Mesenchymal stem cell (in vitro differentiated cells and primary cell): ENCODE data around the gene GSN.

Experiments used
- DNase-seq: peaks from one replicate; pipeline ENCODE4 v3.0.0-alpha.2; 2013
- H2AFZ ChIP-seq: one replicate; pipeline ENCODE4 v1.6.1; 2013; ENCODE audit warnings: low read depth, mild to moderate bottlenecking, control low read depth, inconsistent platforms, low read length, moderate library complexity
- H2AK5ac ChIP-seq: 2 replicates; pipeline ENCODE4 v1.6.1; 2013; ENCODE audit warnings: low read length, moderate library complexity, mild to moderate bottlenecking, inconsistent platforms; ENCODE audit not compliant: severe bottlenecking
- H2BK120ac ChIP-seq: one replicate; pipeline ENCODE4 v1.6.1; 2013; ENCODE audit warnings: low read depth, mild to moderate bottlenecking, inconsistent platforms, low read length, moderate library complexity
- H2BK12ac ChIP-seq, 2 experiments: one replicate each; pipeline ENCODE4 v1.6.1; 2013; ENCODE audit warnings: inconsistent platforms in 2 of 2, low read length in 2 of 2, mild to moderate bottlenecking in 2 of 2, moderate library complexity in 2 of 2, control low read depth in 1 of 2
- H2BK15ac ChIP-seq: one replicate; pipeline ENCODE4 v1.6.1; 2013; ENCODE audit warnings: mild to moderate bottlenecking, low read depth, inconsistent platforms; ENCODE audit not compliant: poor library complexity, severe bottlenecking
- H2BK5ac ChIP-seq: 2 replicates; pipeline ENCODE4 v1.6.1; 2013; ENCODE audit warnings: low read depth, mild to moderate bottlenecking, low read length, control low read depth, inconsistent platforms; ENCODE audit not compliant: poor library complexity, severe bottlenecking
- H3K14ac ChIP-seq, 2 experiments: one replicate each; pipeline ENCODE4 v1.6.1; 2013; ENCODE audit warnings: inconsistent platforms in 2 of 2, low read length in 2 of 2, control low read depth in 1 of 2, mild to moderate bottlenecking in 1 of 2, moderate library complexity in 1 of 2
- H3K18ac ChIP-seq, 2 experiments: one replicate each; pipeline ENCODE4 v1.6.1; 2013; ENCODE audit warnings: inconsistent platforms in 2 of 2, low read length in 2 of 2, control low read depth in 1 of 2, low read depth in 1 of 2, mild to moderate bottlenecking in 1 of 2
- H3K23ac ChIP-seq, 2 experiments: one replicate each; pipeline ENCODE4 v1.6.1; 2013; ENCODE audit warnings: inconsistent platforms in 2 of 2, low read length in 2 of 2, mild to moderate bottlenecking in 2 of 2, moderate library complexity in 2 of 2, control low read depth in 1 of 2
- H3K27ac ChIP-seq: 2 replicates; pipeline ENCODE4 v1.5.1; 2013; ENCODE audit warnings: mild to moderate bottlenecking, moderate library complexity, low read length, control low read depth, inconsistent platforms; ENCODE audit not compliant: poor library complexity, severe bottlenecking
- H3K27me3 ChIP-seq, 2 experiments: 2 replicates each; pipeline versions ENCODE4 v1.6.1 to v1.7.0; 2013; ENCODE audit warnings: low read length in 2 of 2, mild to moderate bottlenecking in 2 of 2, moderate library complexity in 2 of 2, control low read depth in 1 of 2, inconsistent platforms in 1 of 2; ENCODE audit not compliant: control insufficient read depth in 1 of 2, insufficient read depth in 1 of 2
- H3K36me3 ChIP-seq, 2 experiments: 2 replicates each; pipeline versions ENCODE4 v1.6.1 to v1.7.0; 2013; ENCODE audit warnings: low read length in 2 of 2, control low read depth in 1 of 2, inconsistent platforms in 1 of 2, low read depth in 1 of 2, mild to moderate bottlenecking in 1 of 2; ENCODE audit not compliant: insufficient read depth in 2 of 2, control insufficient read depth in 1 of 2
- H3K4ac ChIP-seq, 2 experiments: one replicate each; pipeline ENCODE4 v1.6.1; 2013; ENCODE audit warnings: inconsistent platforms in 2 of 2, low read length in 2 of 2, mild to moderate bottlenecking in 2 of 2, moderate library complexity in 2 of 2, control low read depth in 1 of 2, low read depth in 1 of 2
- H3K4me1 ChIP-seq: 2 replicates; pipeline ENCODE4 v1.6.1; 2013; ENCODE audit warnings: low read depth, low read length, control low read depth; ENCODE audit not compliant: control insufficient read depth, insufficient read depth
- H3K4me2 ChIP-seq: 2 replicates; pipeline ENCODE4 v1.6.1; 2013; ENCODE audit warnings: low read length, mild to moderate bottlenecking, inconsistent platforms; ENCODE audit not compliant: poor library complexity, severe bottlenecking
- H3K4me3 ChIP-seq, 2 experiments: 2 replicates each; pipeline versions ENCODE4 v1.5.1 to v1.7.0; 2013; ENCODE audit warnings: low read length in 2 of 2, mild to moderate bottlenecking in 2 of 2, control low read depth in 1 of 2, low read depth in 1 of 2; ENCODE audit not compliant: insufficient read depth in 1 of 2
- H3K79me1 ChIP-seq: replicated peaks from 2 replicates; pipeline ENCODE4 v1.6.1; 2013; ENCODE audit warnings: mild to moderate bottlenecking, control low read depth, low read length, inconsistent platforms; ENCODE audit not compliant: poor library complexity, severe bottlenecking
- H3K9ac ChIP-seq: 2 replicates; pipeline ENCODE4 v1.7.0; 2013; ENCODE audit warnings: mild to moderate bottlenecking, low read length, moderate library complexity
- H3K9me3 ChIP-seq: 2 replicates; pipeline ENCODE4 v1.7.0; 2013; ENCODE audit warnings: mild to moderate bottlenecking, low read length; ENCODE audit not compliant: control insufficient read depth
- H4K8ac ChIP-seq: one replicate; pipeline ENCODE4 v1.6.1; 2013; ENCODE audit warnings: inconsistent platforms, mild to moderate bottlenecking, low read length, moderate library complexity
- H4K91ac ChIP-seq: one replicate; pipeline ENCODE4 v1.6.1; 2013; ENCODE audit warnings: mild to moderate bottlenecking, low read length, inconsistent platforms
- WGBS: methylation state at CpG from one replicate; pipeline ENCODE4 v1.1.7; 2013; ENCODE audit warnings: mixed read lengths; 5-methylcytosine and 5-hydroxymethylcytosine counted together

GSN gene

DNA sequence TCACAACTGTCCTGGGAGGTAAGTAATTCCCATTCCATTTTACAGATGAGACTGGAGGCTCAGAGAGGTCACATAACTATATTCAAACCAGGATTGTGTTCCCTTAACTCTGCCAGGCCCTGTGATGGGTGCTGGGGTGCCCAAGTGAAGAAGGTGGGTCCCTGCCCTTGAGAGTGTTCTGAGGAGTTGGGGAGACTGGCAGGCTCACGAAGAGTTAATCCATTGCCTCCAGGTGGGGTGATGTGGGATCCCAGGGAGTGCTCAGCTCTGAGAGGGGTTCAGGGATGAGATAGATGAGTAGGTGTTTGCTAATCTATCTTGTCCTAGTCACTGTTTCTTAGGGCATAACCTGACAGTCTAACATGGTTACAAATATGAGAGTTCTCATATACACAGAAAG is 36.7 kb downstream of the GSN start:
- Histone ChIP-seq H3K36me3 (peaks cover 64 to 77% of the 10 kb centered on the region in 2 experiments), H2AK5ac (no peak overlapping the region), H3K4me1 (peaks cover 13% of the 10 kb centered on the region), H3K23ac (no peak overlapping the region), H3K27me3 (no peaks in the 10 kb centered on the region), H3K27ac (no peak overlapping the region), H2AFZ (no peak overlapping the region), H3K4ac (no peak overlapping the region), H2BK5ac (no peak overlapping the region), H3K18ac (no peak overlapping the region), H3K14ac (no peak overlapping the region), H3K9ac (peak overlapping the region; percentile 20), H2BK15ac (no peak overlapping the region), H3K79me1 (peaks cover 69% of the 10 kb centered on the region), H3K4me2 (no peak overlapping the region), H4K8ac (no peak overlapping the region), H3K4me3 (no peak overlapping the region), H2BK120ac (no peak overlapping the region), H3K9me3 (no peaks in the 10 kb centered on the region), H2BK12ac (no peak overlapping the region), H4K91ac (no peak overlapping the region)
- DNase-seq = no peak
- 92% methylated on average over 1 of the region's 1 CpG for WGBS

DNA sequence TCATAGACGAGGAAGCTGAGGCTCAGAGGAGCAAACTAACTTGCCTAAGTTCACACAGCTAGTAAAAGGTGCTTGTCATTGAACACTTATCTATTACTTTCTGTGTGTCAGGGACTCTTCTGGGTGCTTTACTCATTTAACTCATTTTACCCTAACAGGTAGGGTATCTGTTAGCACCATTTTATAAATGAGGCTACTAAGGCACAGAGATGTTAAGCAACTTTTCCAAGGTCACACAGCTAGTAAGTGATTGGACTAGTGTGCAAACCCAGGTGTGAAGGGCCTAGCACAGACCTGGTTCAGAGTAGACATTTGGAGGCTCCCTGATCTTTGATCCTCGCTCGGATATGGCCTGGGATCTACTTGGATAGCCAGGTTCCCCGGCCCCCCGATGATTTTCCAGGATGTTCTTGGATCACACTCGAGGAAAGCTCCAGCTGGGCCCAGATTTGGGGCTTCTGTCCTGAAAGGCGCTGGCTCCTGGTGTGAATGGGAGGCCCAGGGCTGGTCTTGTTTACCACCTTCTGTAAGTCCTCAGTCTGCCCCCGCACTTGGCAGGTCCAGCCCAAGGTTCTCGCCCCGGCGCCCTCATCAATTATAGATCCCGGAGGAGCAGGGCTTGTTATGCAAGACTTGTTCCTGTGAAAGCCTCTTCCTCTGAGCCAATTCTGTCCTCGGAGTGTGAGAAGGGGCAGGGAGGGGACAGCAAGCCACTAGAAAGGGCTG is 37.5 kb downstream of the GSN start:
- Histone ChIP-seq H3K4ac (no peak overlapping the region), H2BK5ac (no peak overlapping the region), H2BK15ac (no peak overlapping the region), H3K27me3 (no peaks in the 10 kb centered on the region), H3K27ac (no peak overlapping the region), H4K91ac (no peak overlapping the region), H3K9me3 (no peaks in the 10 kb centered on the region), H3K14ac (no peak overlapping the region), H3K18ac (no peak overlapping the region), H3K4me1 (peaks cover 11% of the 10 kb centered on the region), H2BK120ac (no peak overlapping the region), H2BK12ac (no peak overlapping the region), H3K23ac (no peak overlapping the region), H2AFZ (no peak overlapping the region), H3K79me1 (peaks cover 68% of the 10 kb centered on the region), H2AK5ac (no peak overlapping the region), H3K9ac (peak overlapping the region; percentile 26), H3K4me3 (no peak overlapping the region), H4K8ac (no peak overlapping the region), H3K36me3 (peaks cover 65 to 84% of the 10 kb centered on the region in 2 experiments), H3K4me2 (no peak overlapping the region)
- WGBS = 84% methylated on average over 13 of the region's 13 CpGs
- no peak for DNase-seq

DNA sequence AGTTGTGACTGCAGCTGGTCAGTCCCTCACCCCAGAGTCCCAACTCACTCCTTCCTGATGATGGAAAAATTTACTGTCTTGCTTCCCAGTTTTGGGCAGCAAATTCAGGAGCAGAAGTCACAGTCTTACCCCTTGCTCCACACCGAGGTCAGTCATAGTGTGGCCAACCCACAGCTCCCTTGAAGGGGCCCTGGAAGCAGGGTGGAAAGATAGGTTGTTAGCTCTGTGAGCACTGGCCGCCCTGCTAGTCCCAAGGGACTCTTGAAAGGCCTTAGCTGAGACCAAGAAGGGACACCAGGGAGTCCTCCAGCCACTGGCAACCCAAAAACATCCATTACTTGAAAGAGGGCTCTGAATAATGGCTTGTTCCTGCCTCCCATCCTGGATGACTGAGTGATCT is 40.0 kb downstream of the GSN start:
- Histone ChIP-seq H3K9me3 (no peaks in the 10 kb centered on the region), H2BK5ac (no peak overlapping the region), H3K79me1 (peaks cover 56% of the 10 kb centered on the region), H3K4me2 (no peak overlapping the region), H4K91ac (no peak overlapping the region), H3K23ac (no peak overlapping the region), H2BK12ac (no peak overlapping the region), H3K9ac (no peak overlapping the region), H3K27me3 (no peaks in the 10 kb centered on the region), H4K8ac (no peak overlapping the region), H3K27ac (no peak overlapping the region), H3K4ac (no peak overlapping the region), H2BK15ac (no peak overlapping the region), H3K18ac (no peak overlapping the region), H3K4me3 (no peak overlapping the region), H3K4me1 (no peaks in the 10 kb centered on the region), H2AFZ (no peak overlapping the region), H2BK120ac (no peak overlapping the region), H3K36me3 (peaks cover 72 to 96% of the 10 kb centered on the region in 2 experiments), H3K14ac (no peak overlapping the region), H2AK5ac (no peak overlapping the region)
- no peak for DNase-seq
- WGBS = 88% methylated on average over 2 of the region's 2 CpGs

- Histone ChIP-seq H3K4me2 (no peak overlapping the region), H3K4me1 (no peaks in the 10 kb centered on the region), H2BK15ac (no peak overlapping the region), H3K18ac (no peak overlapping the region), H2AFZ (no peak overlapping the region), H2AK5ac (no peak overlapping the region), H3K79me1 (peaks cover 54% of the 10 kb centered on the region), H3K4me3 (no peak overlapping the region), H3K4ac (no peak overlapping the region), H3K9me3 (no peaks in the 10 kb centered on the region), H3K36me3 (peaks cover 72 to 96% of the 10 kb centered on the region in 2 experiments), H3K9ac (no peak overlapping the region), H3K27me3 (no peaks in the 10 kb centered on the region), H3K27ac (no peak overlapping the region), H3K14ac (no peak overlapping the region), H2BK5ac (no peak overlapping the region), H4K8ac (no peak overlapping the region), H3K23ac (no peak overlapping the region), H2BK120ac (no peak overlapping the region), H2BK12ac (no peak overlapping the region), H4K91ac (no peak overlapping the region)
- 98% methylated on average over 13 of the region's 13 CpGs for WGBS
- no peak for DNase-seq
These were observed 40.8 kb downstream of the GSN start for GRCh38 chr9:121308765-121309164.
